ENCODE measurements around the gene CDC42BPB.

- TF ChIP-seq ZNF274 (IDR thresholded peaks at IDR 0.05; ENCODE audit: low read depth, low read length) (no peak), YY1 (IDR thresholded peaks at IDR 0.05; ENCODE audit: insufficient read depth, insufficient read length) (no peak), SUZ12 (IDR thresholded peaks at IDR 0.05; ENCODE audit: extremely low read depth, insufficient read depth, insufficient read length) (no peak)
Measured at GRCh38 chr14:102924632-102925588, 132.4 kb downstream of the CDC42BPB start.

Data from NT2/D1 (cell line).